Tongue (tissue), 2 donors: ENCODE results near the gene CDX2. TPM values are rescaled to one million over a fixed set of nuclear protein-coding genes. Genes with fewer than 3 reads are reported as not detected.

Experiments used
- DNase-seq: peaks from one replicate; pipeline ENCODE4 v3.0.0-alpha.2; 2015
- total RNA-seq: library from RNA; depleted of rRNA; stranded (reverse); fragments of >200 nt; gene quantifications from one replicate; pipeline ENCODE4 v1.2.3, GENCODE V29; 2014

The CDX2 gene
- total RNA-seq, 1 donor from 2014 or later, result not detected

GRCh38 chr13:27928805-27929753 is 40.0 kb downstream of the CDX2 start:
- DNase-seq, result no peak

- DNase-seq, result no peak
These were observed 40.7 kb downstream of the CDX2 start for GRCh38 chr13:27928353-27928804.

- no peak for DNase-seq
These were observed 41.4 kb downstream of the CDX2 start for GRCh38 chr13:27927444-27928352.

- no peak for DNase-seq
These were observed 42.3 kb downstream of the CDX2 start for GRCh38 chr13:27926644-27927434.

- DNase-seq, result no peak
These were observed 43.7 kb downstream of the CDX2 start for GRCh38 chr13:27925220-27925991.

- no peak for DNase-seq
These were observed 44.5 kb downstream of the CDX2 start for GRCh38 chr13:27924529-27925141.

- DNase-seq, result peak; percentile 56
These were observed 45.2 kb downstream of the CDX2 start for GRCh38 chr13:27923794-27924528.

GRCh38 chr13:27922883-27923612 is 46.1 kb downstream of the CDX2 start:
- DNase-seq, result no peak

- no peak for DNase-seq
These were observed 46.9 kb downstream of the CDX2 start for GRCh38 chr13:27921961-27922882.

GRCh38 chr13:27921421-27921960 is 47.6 kb downstream of the CDX2 start:
- DNase-seq, result no peak

- peak; percentile 48 for DNase-seq
These were observed 48.3 kb downstream of the CDX2 start for GRCh38 chr13:27920677-27921420.

- DNase-seq, result no peak
These were observed 49.0 kb downstream of the CDX2 start, which contains the start of gene PDX1 for GRCh38 chr13:27919934-27920676. TSS of gene PDX1 (plus strand) at chr13:27920000. CDS start at chr13:27920139, 139 bp downstream.

- DNase-seq, result peak; percentile 32
These were observed 49.5 kb downstream of the CDX2 start for GRCh38 chr13:27919659-27919933.

GRCh38 chr13:27918918-27919658 is 50.0 kb downstream of the CDX2 start:
- no peak for DNase-seq

- DNase-seq, result no peak
These were observed 50.8 kb downstream of the CDX2 start for GRCh38 chr13:27918041-27918917.
